ENCODE measurements around the gene DNAH7. TPM values are rescaled to one million over a fixed set of nuclear protein-coding genes. Genes with fewer than 3 reads are reported as not detected.

Gene DNAH7
- total and polyA plus RNA-seq, 2 of the 4 experiments (the other 2 are of a cell fraction): 0.22 to 0.36 TPM

- no peak for TF ChIP-seq USF2 (IDR thresholded peaks at IDR 0.05; ENCODE audit: low read depth, low read length)
Observed at GRCh38 chr2:195709901-195710806, 358.5 kb downstream of the DNAH7 start (continued).

DNA sequence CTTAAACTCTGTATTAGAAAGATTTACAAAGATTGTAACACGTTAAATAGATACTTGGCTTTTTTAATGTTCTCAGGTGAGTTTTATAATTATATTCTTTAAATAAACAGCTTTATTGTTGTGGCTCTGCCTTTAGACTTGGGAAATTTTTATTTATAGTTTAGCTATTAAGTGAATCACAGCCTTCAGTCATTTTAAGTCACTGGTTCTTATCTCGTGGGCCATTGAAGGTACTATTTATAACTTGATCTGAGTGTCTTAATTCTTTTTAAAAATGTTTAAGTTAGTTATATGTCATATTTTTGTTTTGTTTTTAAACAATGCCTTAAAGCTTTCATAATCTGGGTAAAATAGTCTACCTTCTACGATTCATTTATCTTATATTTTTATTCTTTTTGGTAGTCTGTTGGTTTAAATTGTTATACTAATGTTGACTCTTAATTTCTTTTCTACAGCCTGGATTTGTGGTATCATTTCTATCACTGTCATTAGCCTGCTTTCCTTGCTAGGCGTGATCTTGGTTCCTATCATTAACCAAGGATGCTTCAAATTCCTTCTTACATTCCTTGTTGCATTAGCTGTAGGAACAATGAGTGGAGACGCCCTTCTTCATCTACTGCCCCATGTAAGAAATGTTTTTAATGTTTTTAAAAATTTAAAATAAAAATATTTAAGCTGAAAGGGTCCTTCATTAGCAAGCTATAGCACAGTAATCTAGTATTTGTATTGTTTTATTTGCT, 362.3 kb downstream of the DNAH7 start:
- Histone ChIP-seq H3K9ac (ENCODE audit: low read depth, low read length) (no peak overlapping the region), H3K4ac (ENCODE audit: low read depth, low read length) (no peak overlapping the region), H3K9me3 (ENCODE audit: control insufficient read depth, insufficient read depth, low read length) (no peaks in the 10 kb centered on the region; the same call in 1 of the 2 replicates), H2BK15ac (ENCODE audit: low read depth, low read length) (no peak overlapping the region), H3K79me1 (ENCODE audit: low read depth in 1 of 2, low read length in 2 of 2) (peaks cover 29 to 34% of the 10 kb centered on the region in 2 experiments), H3K4me3 (ENCODE audit: insufficient read depth, low read depth, low read length) (no peak overlapping the region), H2BK5ac (ENCODE audit: low read depth, low read length, poor library complexity, severe bottlenecking) (peak overlapping the region; percentile 54), H3K14ac (replicated peaks; ENCODE audit: low read depth, low read length) (no peak overlapping the region), H2BK120ac (ENCODE audit: low read depth, low read length) (peak overlapping the region; percentile 90), H3K9me1 (ENCODE audit: insufficient read depth, low read length) (no peaks in the 10 kb centered on the region; the same call in 1 of the 2 replicates), H3K27ac (ENCODE audit: insufficient read depth, low read length) (no peak overlapping the region), H3K18ac (ENCODE audit: low read depth, low read length) (no peak overlapping the region), H3K23ac (ENCODE audit: low read depth, low read length) (no peak overlapping the region), H2AFZ (replicated peaks; ENCODE audit: low read length, poor library complexity) (no peak overlapping the region), H2BK20ac (ENCODE audit: low read depth, low read length) (no peak overlapping the region; the same call in 1 of the 2 replicates), H3K56ac (ENCODE audit: extremely low read depth, insufficient read depth, low read length) (no peak overlapping the region; the same call in 1 of the 2 replicates), H3K4me2 (ENCODE audit: low read depth, low read length) (no peak overlapping the region), H4K5ac (ENCODE audit: low read depth, low read length) (no peak overlapping the region), H4K20me1 (ENCODE audit: insufficient read depth, low read length) (no peaks in the 10 kb centered on the region), H3K4me1 (ENCODE audit: control insufficient read depth, insufficient read depth, low read length) (peaks cover 12% of the 10 kb centered on the region), H2AK9ac (replicated peaks; ENCODE audit: low read depth, low read length, poor library complexity) (no peak overlapping the region), H3K36me3 (ENCODE audit: control insufficient read depth, insufficient read depth, low read length) (peaks cover 10% of the 10 kb centered on the region), H4K91ac (ENCODE audit: insufficient read depth, low read depth, low read length) (no peak overlapping the region), H4K8ac (ENCODE audit: low read depth in 2 of 2, low read length in 2 of 2) (peak overlapping the region in 1 of 2 experiments; percentile 22; a peak in 1 of 4 replicates), H3K27me3 (ENCODE audit: control insufficient read depth, insufficient read depth, low read length) (no peaks in the 10 kb centered on the region), H2AK5ac (ENCODE audit: low read depth, low read length) (no peak overlapping the region)
- CTCF ChIA-PET: interaction anchor here (0.6 kb wide), 1 partner anchor 29 kb away, joined by 5 read pairs; no protein-coding TSS in a partner anchor
- DNase-seq (peak; percentile 25), ATAC-seq (ENCODE audit: low read depth) (peak; percentile 44)
- WGBS, 2 experiments (ENCODE audit: extremely low coverage in 2 of 2, insufficient read length in 1 of 2): no CpG with 5 or more reads among the region's 5 CpGs
- BruUV-seq (replicated peaks): no TSS peak
- dilution Hi-C loops (cut with HindIII; ENCODE audit: low sequenced_read_pairs, unreplicated experiment): no loop called here
- POLR2A ChIA-PET (ENCODE audit: unreplicated experiment): no interaction called here
- intact Hi-C loops (cut with micrococcal nuclease): no loop called here
- in situ Hi-C loops (cut with MboI; ENCODE audit: low sequenced_read_pairs): no loop called here
- no peak for TF ChIP-seq POLR2A (IDR thresholded peaks at IDR 0.05; ENCODE audit: low read depth, low read length)
- TF ChIP-seq BHLHE40 (IDR thresholded peaks at IDR 0.05; ENCODE audit: low read depth, low read length): no peak
- TF ChIP-seq, protein P1, sequence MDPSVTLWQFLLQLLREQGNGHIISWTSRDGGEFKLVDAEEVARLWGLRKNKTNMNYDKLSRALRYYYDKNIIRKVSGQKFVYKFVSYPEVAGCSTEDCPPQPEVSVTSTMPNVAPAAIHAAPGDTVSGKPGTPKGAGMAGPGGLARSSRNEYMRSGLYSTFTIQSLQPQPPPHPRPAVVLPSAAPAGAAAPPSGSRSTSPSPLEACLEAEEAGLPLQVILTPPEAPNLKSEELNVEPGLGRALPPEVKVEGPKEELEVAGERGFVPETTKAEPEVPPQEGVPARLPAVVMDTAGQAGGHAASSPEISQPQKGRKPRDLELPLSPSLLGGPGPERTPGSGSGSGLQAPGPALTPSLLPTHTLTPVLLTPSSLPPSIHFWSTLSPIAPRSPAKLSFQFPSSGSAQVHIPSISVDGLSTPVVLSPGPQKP (IDR thresholded peaks at IDR 0.05; ENCODE audit: borderline replicate concordance, low read depth, low read length): no peak
- TF ChIP-seq SMC3 (IDR thresholded peaks at IDR 0.05; ENCODE audit: low read depth, low read length): no peak
- TF ChIP-seq CTCF (conservative IDR thresholded peaks at IDR 0.05; ENCODE audit: low read depth, low read length): no peak
- TF ChIP-seq MXI1 (IDR thresholded peaks at IDR 0.05; ENCODE audit: borderline replicate concordance, low read depth, low read length): no peak
- no peak for TF ChIP-seq RAD21 (IDR thresholded peaks at IDR 0.05; ENCODE audit: low read length)
- TF ChIP-seq RFX5 (IDR thresholded peaks at IDR 0.05; ENCODE audit: low read depth, low read length): no peak
- TF ChIP-seq MAFK (IDR thresholded peaks at IDR 0.05; ENCODE audit: low read depth, low read length): no peak

Measured in IMR-90 (cell line).